SKM-1 (cell line): ENCODE data around the gene AKAP6.

Experiments
- DNase-seq: peaks from one replicate; lab custom pipeline; 2025; ENCODE audit not compliant: unreplicated experiment; lab: John Stamatoyannopoulos, UW

AKAP6 gene

DNA sequence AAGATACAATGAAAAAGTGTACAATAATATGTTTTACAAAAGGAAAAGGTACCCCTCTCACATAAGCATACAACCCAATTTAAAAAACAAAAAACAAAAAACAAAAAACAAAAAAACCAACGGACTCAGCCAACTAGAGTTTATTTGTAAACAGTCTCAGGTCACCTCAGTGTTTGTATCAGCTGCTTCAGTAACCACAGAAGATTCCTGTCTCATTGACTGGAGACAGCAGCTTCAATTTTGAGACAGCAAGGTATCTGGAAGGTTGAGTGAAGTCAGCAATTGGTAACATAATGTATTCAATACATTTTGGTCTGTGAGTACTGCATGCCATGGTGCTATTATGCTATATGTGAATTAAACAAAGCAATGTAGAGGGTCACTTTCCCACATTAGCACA is 201.7 kb downstream of the AKAP6 start:
- DNase-seq = no peak

DNA sequence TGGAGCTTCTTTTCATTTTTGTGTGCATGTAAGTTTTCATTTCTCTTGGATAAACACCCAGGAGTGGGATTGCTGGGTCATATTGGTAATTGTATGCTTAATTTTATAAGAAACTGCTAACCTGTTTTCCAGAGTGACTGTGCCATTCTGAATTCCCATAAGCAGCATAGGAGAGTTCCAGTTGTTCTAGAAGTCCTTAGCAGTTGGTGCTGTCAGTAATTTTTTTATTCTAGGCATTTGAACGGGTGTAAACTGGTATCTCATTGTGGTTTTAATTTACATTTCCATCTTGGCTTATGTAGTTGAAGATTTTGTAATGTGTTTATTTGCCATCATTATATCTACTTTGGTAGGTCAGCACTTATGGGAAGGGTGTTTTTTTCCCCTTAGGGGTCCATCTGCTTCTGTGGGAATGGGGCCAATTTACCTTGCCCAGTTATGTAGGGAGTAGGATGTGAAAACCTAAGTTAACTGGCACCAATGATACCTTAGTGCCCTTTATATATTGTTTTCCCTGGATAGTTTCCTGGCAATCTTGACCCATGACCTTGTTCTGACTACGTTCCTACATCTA is 202.9 kb downstream of the AKAP6 start:
- DNase-seq = no peak

DNA sequence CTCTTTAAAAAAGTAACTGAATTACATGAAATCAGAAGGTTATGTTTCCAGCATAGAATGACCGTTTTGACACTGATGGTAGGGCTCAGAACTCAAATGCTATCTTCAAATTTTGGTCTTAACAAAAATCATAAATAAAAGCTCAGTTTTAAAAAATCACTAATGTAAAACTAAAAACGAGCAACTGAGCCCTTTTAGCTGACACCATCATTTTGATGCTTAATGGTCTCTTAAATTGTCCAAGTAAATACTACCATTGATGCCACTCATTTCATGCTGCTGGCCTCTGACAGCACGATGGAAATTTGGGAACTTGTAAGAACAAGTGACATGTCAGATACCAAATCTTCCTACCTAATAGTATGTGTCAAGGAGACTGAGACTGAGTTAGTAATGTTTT is 205.0 kb downstream of the AKAP6 start:
- no peak for DNase-seq

DNA sequence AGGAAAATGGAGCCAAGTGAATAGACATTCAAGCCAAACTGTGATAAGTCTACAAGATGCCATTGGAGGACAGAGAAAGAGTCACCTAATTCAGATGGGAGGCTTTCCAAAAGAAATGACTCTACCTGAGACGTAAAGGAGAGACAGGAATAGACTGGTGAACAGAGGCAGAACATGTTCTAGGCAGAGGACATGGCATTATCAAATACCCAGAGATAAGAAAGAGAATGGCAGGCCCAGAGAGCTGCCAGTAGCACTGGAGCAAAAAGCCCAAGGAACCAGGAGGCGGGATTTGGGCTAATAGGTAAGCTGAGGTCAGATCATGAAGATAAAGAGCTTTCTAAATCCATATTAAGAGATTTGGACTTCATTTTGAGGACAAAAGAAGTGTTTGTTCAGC is 207.1 kb downstream of the AKAP6 start:
- DNase-seq = no peak

DNA sequence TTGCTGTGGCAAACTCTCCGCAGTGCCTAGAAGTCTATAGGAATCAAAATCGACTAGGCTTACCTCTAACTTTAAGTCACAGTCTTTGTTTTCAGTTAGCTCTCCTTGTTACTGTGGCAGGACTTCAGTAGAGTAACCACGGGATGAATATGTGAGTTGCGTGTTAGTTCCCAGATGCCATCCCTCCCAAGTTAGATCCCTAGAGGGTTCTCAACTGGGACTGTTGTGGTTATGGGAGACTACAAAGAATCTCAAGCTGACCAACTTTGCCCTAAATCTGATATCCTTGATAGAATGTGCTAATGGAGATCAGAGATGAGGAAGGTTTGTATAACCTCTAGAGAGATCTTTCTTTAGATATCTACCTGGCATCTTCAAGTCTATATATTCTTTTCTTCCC is 208.1 kb downstream of the AKAP6 start:
- DNase-seq = no peak

DNA sequence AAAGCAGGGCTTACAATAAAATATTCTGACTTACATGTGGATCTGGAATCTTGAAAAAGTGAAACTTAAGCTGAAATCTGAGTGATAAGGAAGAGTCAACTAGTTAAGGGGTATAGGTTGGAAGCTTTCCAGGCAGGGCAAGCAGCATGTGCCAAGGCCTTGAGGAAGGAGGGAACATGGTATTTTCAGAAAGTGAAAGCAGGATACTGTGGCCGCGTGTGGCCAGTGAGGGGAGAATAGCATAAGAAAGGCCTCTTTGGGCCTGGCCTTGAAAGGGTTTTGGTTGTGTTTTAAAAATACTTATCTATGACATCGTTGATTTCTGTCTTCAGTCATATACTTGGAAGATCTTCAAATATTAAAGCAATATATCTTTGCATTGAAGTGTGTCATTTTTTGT is 213.4 kb downstream of the AKAP6 start:
- no peak for DNase-seq

DNA sequence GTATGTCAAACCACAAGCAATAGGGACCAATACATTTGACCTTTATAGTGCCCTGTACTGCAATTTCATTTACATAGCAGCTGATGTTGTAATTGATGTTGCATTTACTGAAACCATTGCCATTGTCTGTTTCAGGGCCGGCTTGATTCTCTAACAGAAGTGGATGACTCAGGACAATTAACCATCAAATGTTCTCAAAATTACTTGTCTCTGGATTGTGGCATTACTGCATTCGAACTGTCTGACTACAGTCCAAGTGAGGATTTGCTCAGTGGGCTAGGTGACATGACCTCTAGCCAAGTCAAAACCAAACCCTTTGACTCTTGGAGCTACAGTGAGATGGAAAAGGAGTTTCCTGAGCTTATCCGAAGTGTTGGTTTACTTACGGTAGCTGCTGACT is 216.0 kb downstream of the AKAP6 start:
- no peak for DNase-seq

DNA sequence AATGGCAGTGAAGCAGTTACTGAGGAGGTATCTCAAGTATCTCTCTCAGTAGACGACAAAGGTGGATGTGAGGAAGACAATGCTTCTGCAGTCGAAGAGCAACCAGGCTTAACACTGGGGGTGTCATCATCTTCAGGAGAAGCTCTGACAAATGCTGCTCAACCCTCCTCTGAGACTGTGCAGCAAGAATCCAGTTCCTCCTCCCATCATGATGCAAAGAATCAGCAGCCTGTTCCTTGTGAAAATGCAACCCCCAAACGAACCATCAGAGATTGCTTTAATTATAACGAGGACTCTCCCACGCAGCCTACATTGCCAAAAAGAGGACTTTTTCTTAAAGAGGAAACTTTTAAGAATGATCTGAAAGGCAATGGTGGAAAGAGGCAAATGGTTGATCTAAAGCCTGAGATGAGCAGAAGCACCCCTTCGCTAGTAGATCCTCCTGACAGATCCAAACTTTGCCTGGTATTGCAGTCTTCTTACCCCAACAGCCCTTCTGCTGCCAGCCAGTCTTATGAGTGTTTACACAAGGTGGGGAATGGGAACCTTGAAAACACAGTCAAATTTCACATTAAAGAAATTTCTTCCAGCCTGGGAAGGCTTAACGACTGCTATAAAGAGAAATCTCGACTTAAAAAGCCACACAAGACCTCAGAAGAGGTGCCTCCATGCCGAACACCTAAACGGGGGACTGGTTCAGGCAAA is 216.6 kb downstream of the AKAP6 start:
- DNase-seq = no peak

DNA sequence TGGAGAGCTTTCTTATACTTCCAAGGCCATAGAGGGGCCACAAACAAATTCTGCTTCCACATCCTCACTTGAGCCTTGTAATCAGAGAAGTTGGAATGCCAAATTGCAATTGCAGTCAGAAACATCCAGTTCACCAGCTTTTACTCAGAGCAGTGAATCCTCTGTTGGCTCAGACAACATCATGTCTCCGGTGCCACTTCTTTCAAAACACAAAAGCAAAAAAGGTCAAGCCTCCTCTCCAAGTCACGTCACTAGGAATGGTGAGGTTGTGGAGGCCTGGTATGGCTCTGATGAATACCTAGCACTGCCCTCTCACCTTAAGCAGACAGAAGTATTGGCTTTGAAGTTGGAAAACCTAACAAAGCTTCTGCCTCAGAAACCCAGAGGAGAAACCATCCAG is 217.1 kb downstream of the AKAP6 start:
- no peak for DNase-seq

DNA sequence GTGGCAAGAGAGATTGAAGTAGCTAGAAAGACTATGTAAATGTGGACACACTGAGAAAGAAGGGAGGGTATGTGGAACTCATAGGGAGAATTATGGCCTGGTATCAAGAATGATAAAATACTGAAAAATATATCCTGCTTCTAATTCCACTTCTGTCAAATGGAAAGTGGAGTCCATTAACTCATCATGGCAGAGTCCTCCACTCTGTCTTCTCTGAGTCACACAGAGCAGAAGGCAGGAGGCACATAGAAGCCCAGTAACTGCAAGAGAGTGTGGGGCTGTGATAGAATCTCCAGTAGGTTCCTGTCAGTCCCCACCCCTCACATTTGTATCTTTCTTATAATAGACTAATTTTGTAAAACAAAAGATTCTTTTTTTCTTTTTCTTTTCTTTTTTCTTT is 223.7 kb downstream of the AKAP6 start:
- DNase-seq = no peak

DNA sequence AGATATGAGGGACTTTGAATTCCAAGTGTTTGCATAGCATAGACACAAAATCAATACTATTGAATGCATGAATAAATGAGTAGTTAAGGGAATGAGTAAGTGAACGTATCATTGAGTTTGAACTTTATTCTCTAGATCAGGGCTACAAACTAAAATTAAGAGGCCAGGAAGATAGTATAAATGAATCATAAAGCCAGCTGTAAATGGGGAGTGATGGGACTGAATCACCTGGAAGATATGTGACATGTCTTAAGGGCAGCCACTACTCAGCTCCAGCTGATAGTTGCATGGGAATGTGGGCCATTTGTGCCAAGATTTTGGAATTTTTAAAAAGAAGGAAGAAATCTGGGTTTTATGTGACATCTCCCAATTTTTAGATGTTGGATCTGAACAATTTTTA is 229.9 kb downstream of the AKAP6 start:
- no peak for DNase-seq

DNA sequence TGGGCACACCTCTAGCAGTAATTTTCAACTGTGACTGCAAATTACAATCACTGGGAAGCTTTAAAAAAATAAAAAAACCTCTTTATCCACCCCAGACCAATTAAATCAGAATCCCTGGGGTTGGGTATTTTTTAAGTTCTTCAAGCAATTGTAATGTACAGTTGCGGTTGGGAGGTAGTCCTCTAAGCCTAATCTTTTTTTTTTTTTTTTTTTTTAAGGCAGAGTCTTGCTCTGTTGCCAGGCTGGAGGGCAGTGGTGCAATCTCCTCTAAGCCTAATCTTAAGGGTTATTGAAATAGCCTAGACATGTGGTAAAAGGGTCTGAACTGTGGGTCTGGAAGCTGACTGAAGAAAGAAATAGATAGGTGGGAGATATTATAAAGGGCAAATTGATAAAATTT is 230.5 kb downstream of the AKAP6 start:
- no peak for DNase-seq

DNA sequence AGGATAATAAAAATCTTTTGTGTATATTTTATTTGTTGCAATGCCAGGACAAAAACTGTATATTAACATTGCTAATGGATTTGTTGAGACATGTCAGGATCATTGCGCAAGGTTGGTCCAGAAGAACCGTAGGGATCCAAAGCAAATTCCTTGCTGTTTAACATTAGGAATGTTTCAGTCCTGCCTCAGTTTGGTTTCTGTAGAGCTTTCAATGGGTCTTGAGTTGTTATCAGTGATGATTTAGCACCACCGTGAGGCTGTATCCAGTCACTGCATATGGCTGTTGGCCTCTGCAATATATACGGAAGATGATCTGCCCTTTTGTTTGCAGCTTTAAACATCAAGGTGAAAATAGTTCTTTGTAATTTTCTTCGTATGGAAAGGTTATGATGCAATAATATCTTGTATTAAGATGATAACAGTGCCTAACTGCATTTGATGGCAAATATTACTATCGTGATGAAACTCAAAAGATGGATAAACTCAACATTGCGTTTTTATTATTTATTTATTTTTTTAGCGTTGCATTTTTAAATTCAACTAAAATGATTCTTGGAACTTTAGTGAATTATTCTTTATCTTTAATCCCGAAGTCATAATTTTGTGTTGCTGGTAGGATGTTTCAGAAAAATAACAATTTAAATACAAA is 231.2 kb downstream of the AKAP6 start:
- DNase-seq = no peak

DNA sequence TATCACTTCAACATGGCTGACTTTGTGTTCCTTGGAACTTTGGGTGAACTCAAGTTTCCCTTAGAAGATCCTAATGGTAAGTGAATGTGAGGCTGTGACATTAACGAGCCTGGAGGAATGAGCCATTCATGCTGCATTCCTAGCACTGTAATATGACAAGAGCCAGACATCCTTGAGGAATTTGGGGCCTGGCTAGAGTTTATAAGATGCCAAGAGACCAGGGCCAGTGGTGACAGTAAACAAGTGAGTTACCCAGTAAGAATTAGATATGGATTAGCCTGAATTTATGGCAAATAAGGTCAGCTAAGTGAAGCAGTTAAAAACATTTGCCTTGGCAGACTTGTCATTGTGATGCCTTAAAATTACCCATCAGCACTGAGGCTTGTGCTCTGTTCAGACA is 232.4 kb downstream of the AKAP6 start:
- no peak for DNase-seq

DNA sequence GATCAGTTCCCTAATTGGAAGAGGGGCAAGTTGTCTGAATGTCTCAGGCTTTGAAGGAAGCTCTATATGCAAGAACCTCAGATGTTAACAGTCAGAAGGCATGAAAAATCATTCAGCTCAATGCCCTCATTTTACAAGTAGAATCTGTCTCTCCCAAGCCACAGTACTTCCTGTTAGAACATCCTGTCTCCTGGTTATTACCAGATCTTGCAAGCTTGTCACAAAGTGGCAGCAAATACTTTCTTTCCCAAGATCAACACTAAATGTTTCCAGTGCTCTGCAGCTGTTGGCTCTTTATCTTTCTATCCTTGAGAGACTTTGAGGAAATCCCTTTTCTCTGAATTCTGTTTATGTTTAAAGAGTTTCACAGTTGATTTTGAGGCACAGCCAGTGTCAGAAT is 235.5 kb downstream of the AKAP6 start:
- no peak for DNase-seq

DNA sequence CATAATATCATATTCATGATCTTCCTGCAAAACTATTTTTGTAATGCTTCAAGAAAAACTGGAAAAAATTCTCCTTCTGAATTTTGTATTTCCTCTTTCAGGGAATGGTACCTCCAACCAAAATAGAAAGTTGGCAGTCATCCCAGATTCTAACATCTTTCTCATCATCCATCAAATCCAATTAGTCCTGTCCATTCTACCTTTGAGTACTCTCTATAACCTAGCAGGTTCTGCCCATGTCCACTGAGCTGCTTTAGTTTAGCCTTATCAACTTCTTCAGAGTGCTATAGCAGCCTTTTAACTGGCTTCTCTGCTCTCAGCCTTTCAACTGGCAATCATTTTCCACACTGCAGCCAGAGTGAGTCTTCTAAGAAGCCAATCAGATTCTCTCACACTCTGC is 236.2 kb downstream of the AKAP6 start:
- no peak for DNase-seq

DNA sequence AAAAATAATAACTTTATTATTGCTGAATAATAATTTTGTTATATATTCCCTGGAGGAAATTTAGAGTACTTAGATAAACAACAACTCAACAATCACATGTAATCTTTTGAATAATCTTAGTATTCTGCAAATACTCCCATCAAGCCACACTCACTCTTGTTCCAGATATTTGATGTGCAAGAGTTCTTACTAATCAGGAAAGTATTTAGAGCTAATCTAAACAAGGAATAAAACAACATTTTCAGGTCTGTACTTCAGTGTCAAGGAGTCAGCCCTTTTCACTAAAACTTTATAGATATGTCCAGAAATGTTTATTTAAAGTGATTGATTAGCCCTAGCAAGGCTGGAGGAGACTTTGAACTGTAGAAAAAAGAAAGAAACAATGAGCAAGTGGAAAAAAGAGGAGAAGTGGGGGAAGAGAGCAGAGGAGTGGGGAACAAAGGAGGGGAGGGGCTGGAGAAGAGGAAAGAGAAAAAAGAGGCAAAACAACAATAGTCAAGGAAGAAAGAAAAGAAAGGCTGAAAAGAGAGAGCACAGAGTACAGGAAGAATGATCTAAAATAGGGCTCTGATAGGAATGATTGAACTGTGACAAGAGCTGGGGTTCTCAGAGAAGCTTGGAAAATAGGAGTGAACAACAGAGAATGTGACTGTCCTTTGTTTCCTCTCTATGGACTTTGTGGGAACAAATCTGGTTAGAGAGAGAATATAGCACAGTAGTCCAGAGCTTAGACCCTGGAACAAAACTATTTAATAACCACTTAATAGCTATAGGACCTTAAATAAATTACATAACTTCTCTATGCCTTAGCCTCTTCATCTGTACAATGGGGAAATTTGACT is 238.7 kb downstream of the AKAP6 start:
- DNase-seq = no peak

DNA sequence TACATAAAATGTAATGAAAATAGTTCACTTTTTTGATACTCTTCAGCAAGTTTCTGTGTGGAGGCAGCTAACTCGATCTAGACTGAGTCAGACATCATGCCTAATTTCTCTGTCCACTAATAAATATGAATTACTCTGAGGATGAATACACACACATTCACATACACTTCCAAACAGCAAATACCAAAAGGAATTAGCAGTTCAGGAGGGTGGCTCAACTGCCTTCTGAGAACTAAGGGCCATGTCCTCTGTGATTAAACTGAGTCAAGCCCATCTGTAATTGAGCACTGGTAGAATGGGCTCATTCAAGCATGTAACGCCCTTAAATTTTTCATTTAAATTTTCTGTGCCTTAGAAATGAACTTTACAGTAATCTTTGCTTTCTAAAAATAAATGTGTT is 242.5 kb downstream of the AKAP6 start:
- no peak for DNase-seq

DNA sequence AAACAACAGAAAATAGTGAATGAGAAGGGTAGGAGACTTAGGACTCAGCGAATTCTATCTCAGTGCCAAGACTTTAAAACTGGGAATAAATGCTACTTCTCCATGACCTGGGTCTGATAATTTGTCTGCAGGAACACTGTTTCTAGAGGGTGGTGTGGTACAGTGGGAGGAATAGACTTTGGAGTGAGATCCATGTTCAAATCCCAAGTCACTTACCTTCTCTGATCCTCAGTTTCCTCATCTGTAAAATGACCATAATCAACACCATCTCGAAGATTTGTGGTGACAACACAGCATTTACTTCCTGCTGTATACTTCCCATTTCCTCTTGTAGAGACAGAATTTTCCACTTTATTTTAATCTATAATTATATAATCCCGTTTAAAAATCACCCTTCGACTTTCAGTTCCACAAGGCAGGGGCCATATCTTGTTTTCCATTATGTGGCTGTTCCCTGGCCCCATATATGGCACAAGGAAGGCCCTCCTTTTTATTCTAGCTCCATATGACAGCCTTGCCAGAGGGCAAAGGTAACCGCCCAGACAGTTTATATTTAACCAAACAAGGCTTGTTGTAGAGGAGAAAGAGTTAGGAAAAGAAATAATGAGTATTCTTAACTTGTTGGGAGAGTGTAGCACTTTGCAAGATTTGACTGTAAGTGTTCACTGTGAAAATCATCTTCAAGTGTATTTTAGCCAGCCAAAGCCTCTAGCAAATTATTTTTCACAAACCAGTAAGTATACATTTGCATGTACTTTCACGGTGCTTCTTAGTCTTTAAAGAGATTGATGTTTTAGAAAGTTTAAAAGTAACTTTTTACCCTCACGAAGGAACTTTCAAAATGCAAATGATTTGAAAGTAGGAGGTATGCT is 243.1 kb downstream of the AKAP6 start:
- DNase-seq = no peak

DNA sequence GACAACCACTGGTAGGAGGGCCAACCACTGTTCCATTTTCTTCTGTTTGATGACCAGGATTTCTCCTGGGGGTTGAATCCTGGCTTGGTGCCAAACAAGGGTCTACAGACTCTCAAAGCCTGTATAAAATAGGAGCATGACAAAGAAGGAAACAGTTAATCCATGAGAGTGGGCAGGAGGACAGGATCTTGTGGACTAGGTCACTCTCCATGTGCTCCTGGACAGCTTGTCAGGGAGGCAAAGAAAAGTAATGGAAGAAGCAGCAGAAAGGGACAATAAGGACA is 243.7 kb downstream of the AKAP6 start:
- no peak for DNase-seq

DNA sequence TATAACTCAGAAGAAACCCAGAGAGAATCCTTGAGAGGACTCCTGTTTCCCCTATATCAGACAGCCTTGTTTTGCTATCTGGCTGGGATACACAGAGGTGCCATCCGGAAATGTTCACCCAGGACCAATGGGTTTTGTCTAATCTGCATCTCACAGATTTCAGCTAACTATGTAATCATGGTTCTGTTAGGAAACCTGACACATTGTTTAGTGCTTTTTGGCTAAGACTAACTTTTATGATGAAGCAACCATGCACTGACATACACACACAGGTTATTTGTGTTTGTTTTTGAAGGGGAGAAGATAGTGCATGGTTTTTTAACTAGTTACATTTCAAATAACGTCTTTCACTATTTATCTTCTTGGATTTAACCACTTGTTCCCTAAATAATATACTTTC is 245.2 kb downstream of the AKAP6 start:
- no peak for DNase-seq
